Body of pancreas (tissue), 4 donors: ENCODE data around the gene ABHD16B. TPM values are rescaled to one million over a fixed set of nuclear protein-coding genes. Genes with fewer than 3 reads are reported as not detected.

Experiments used
- ATAC-seq: fragments of 150-250 bp; one replicate; pipeline ENCODE4 v1.9.1; 2016
- DNase-seq, 4 donors: peaks; one replicate each; pipeline ENCODE4 v3.0.0-alpha.2; 2019
- H3K27ac ChIP-seq, 4 donors: fragments of 200-600 bp; sonication (generic); 1 replicate in 3 of 4; 2 replicates in 1 of 4; pipeline versions ENCODE4 v1.5.1 to v1.6.1; 2016 to 2019; ENCODE audit warnings: mild to moderate bottlenecking in 1 of 4, mixed read lengths in 1 of 4, moderate library complexity in 1 of 4
- H3K27me3 ChIP-seq, 2 donors: fragments of 200-600 bp; sonication (generic); one replicate each; pipeline ENCODE4 v1.6.0; 2016; ENCODE audit warnings: mild to moderate bottlenecking in 1 of 2
- H3K36me3 ChIP-seq, 2 donors: fragments of 200-600 bp; sonication (generic); replicated peaks in 1 of 2; 2 replicates each; pipeline ENCODE4 v1.5.1; 2016; ENCODE audit warnings: low read depth in 2 of 2; ENCODE audit not compliant: insufficient read depth in 1 of 2
- H3K4me1 ChIP-seq: fragments of 200-600 bp; sonication (generic); one replicate; pipeline ENCODE4 v1.6.0; 2016
- H3K4me3 ChIP-seq, 2 donors: fragments of 200-600 bp; sonication (generic); 1 replicate in 1 of 2; 2 replicates in 1 of 2; pipeline ENCODE4 v1.5.1; 2016 to 2019
- H3K9me3 ChIP-seq, 3 donors: fragments of 200-600 bp; sonication (generic); 1 replicate in 2 of 3; 2 replicates in 1 of 3; pipeline ENCODE4 v1.5.1; 2016
- POLR2A ChIP-seq, 3 donors: fragments of 450-650 bp; IDR thresholded peaks; one replicate each; pipeline ENCODE4 v1.6.1; 2016; ENCODE audit warnings: antibody characterized with exemption in 3 of 3, mild to moderate bottlenecking in 2 of 3
- WGBS, 2 donors: methylation state at CpG; one replicate each; pipeline ENCODE4 v1.1.5; 2017; 5-methylcytosine and 5-hydroxymethylcytosine counted together
- intact Hi-C: fragments of 100-400 bp; cut with DNase I; formaldehyde crosslinking; loops from one replicate; pipeline ENCODE4 v1.15.1; 2023
- total RNA-seq, 2 donors: library from RNA; depleted of rRNA; stranded (reverse); fragments of >200 nt; gene quantifications; one replicate each; pipeline ENCODE4 v1.1.0, GENCODE V29; 2016
- TF ChIP-seq, protein P1 (sequence below), 7 experiments: fragments of 450-650 bp in 4 of 7; fragments of 200-600 bp in 3 of 7; sonication (generic) in 3 of 7; IDR thresholded peaks; one replicate each; pipeline ENCODE4 v1.5.1; 2016 to 2019; ENCODE audit warnings: antibody characterized with exemption in 7 of 7

Gene ABHD16B
- total RNA-seq, 2 donors from 2014 or later = not detected

DNA sequence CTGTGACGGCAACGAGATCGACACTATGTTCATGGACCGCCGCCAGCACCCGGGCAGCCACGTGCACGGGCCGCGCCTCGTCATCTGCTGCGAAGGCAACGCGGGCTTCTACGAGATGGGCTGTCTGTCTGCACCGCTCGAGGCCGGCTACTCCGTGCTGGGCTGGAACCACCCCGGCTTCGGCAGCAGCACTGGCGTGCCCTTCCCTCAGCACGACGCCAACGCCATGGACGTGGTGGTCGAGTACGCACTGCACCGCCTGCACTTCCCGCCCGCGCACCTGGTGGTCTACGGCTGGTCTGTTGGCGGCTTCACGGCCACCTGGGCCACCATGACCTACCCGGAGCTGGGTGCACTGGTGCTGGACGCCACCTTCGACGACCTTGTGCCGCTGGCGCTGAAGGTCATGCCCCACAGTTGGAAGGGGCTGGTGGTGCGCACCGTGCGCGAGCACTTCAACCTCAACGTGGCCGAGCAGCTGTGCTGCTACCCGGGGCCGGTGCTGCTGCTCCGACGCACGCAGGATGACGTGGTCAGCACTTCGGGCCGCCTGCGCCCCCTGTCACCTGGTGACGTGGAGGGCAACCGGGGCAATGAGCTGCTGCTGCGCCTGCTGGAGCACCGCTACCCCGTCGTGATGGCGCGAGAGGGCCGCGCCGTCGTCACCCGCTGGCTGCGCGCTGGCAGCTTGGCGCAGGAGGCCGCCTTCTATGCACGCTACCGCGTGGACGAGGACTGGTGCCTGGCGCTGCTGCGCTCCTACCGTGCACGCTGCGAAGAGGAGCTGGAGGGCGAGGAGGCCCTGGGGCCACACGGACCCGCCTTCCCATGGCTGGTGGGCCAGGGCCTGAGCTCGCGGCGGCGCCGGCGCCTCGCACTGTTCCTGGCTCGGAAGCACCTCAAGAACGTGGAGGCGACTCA, 943 bp downstream of the ABHD16B start:
- peaks cover 0 to 7% of the 10 kb centered on the region in 2 donors for H3K27me3 ChIP-seq
- DNase-seq (no peak), ATAC-seq (no peak)
- no peaks in the 10 kb centered on the region for H3K9me3 ChIP-seq
- peaks cover 0 to 2% of the 10 kb centered on the region in 2 donors for H3K36me3 ChIP-seq
- TF ChIP-seq POLR2A (IDR thresholded peaks at IDR 0.05) = no peak
- TF ChIP-seq, protein P1, sequence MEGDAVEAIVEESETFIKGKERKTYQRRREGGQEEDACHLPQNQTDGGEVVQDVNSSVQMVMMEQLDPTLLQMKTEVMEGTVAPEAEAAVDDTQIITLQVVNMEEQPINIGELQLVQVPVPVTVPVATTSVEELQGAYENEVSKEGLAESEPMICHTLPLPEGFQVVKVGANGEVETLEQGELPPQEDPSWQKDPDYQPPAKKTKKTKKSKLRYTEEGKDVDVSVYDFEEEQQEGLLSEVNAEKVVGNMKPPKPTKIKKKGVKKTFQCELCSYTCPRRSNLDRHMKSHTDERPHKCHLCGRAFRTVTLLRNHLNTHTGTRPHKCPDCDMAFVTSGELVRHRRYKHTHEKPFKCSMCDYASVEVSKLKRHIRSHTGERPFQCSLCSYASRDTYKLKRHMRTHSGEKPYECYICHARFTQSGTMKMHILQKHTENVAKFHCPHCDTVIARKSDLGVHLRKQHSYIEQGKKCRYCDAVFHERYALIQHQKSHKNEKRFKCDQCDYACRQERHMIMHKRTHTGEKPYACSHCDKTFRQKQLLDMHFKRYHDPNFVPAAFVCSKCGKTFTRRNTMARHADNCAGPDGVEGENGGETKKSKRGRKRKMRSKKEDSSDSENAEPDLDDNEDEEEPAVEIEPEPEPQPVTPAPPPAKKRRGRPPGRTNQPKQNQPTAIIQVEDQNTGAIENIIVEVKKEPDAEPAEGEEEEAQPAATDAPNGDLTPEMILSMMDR (IDR thresholded peaks at IDR 0.05) = no peak
- peaks cover 39% of the 10 kb centered on the region for H3K4me1 ChIP-seq
- H3K27ac ChIP-seq = no peak overlapping the region
- 94% methylated on average over 46 of the region's 95 CpGs; no CpG with 5 or more reads in 1 of the 2 donors for WGBS, 2 donors
- intact Hi-C loops = no loop called here
- H3K4me3 ChIP-seq = no peak overlapping the region

DNA sequence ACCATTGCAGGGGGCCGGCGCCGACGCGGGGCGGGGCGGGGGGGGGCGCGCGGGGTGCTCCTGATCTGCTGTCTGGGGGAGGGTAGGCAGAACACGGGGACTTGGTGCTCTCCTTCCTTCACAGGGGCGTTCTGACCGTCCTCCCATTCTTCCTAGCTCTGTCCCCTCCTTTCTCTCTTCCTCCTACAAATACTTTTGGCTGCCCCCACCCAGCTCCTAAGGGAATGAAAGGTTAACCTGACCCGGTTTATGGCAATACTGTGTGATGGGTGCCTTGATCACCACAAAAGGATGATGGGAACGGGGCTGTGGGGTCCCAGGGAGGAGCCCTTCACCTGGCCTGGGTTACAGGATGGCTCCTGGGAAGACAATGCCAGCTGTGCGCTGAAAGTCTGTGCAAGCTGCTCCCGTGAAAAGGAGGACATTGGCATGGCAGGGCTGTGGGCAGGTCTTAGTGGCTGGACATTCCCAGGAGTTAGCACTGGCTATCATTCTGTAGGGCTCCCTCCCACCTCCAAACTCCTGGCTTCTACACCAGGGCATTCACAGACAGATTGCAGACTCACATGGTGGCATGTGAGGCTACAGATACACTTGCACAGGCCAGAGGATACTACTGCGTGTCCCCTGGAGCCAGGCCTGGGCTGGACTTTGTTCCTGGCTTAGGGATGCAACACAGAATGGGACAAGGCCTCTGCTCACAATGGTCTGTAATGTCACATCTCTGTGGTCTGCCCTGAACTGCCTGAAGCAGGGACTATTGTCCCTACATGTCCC, 1.9 kb downstream of the ABHD16B start:
- no peak for TF ChIP-seq POLR2A (IDR thresholded peaks at IDR 0.05)
- TF ChIP-seq, protein P1 (IDR thresholded peaks at IDR 0.05) = no peak
- Histone ChIP-seq H3K27me3 (peaks cover 0 to 4% of the 10 kb centered on the region in 2 donors), H3K36me3 (peaks cover 0 to 2% of the 10 kb centered on the region in 2 donors), H3K27ac (peak overlapping the region; percentile 75 to 96 (median 89)), H3K4me3 (peak overlapping the region; percentile 57 to 62), H3K9me3 (no peaks in the 10 kb centered on the region), H3K4me1 (peaks cover 39% of the 10 kb centered on the region)
- intact Hi-C loops = no loop called here
- DNase-seq = no peak
- no peak for ATAC-seq
- WGBS, 2 donors = 65 to 70% methylated on average over 8 to 17 of the region's 18 CpGs

DNA sequence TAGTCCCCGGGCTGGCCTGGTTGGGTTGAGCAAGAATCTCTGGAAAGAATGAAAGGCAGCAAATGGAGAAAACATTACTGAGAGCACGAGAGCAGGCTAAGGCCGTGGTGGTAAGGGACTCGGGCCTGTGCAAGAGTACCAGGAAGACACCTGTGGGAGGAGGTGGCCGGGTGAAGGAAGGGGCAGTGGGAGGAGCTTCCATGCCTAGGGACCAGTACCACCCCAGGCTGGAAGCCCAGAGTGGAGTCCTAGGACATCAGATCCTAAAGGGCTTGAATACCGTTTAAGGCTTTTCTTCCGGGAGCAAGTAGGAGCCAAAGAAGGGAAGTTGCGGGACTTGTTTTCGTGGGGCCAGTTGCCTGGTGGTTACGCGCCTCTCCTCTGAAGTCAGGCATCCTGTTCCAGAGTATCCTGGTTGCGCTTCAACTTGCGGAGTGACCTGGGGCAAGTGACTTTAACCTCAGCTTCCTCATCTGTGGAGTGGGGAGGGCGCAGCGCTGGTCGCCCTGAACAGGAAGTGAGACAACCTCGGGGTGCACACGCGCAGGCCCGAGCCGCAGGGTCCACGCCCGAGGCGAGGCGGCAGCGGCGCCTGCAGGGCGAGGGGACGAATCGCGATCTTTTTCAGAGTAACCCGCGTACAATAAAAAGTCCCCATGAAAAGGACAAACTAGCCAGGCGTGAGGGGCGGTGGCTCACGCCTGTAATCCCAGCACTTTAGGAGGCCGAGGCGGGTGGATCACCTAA, 2.7 kb downstream of the ABHD16B start:
- no peaks in the 10 kb centered on the region for H3K9me3 ChIP-seq
- TF ChIP-seq, protein P1 (IDR thresholded peaks at IDR 0.05) = peak; percentile 26 to 81 (median 74)
- TF ChIP-seq POLR2A (IDR thresholded peaks at IDR 0.05) = no peak
- intact Hi-C loops = no loop called here
- peak overlapping the region; percentile 75 to 96 (median 89) for H3K27ac ChIP-seq
- 1 to 2% methylated on average over 28 to 38 of the region's 38 CpGs for WGBS, 2 donors
- H3K4me1 ChIP-seq = peaks cover 32% of the 10 kb centered on the region
- ATAC-seq (peak; percentile 72), DNase-seq (peak; percentile 79 to 90 (median 83))
- H3K4me3 ChIP-seq = peak overlapping the region; percentile 57 to 62
- H3K36me3 ChIP-seq = peaks cover 0 to 2% of the 10 kb centered on the region in 2 donors
- no peaks in the 10 kb centered on the region for H3K27me3 ChIP-seq

DNA sequence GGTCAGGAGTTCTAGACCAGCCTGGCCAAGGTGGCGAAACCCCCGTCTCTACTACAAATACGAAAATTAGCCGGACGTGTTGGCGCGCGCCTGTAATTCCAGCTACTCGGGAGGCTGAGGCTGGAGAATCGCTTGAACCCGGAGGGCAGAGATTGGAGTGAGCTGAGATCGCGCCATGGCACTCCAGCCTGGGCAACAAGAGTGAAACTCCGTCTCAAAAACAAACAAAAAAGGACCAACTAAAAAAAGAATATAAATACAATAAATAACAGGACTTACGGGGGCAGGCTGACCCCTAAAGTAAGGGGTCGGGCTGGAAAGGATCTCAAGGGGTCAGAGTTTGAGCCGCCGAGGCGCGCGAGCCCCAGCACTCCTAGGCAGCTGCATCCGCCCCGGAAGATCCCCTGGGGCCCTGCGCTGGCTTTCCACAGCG, 3.3 kb downstream of the ABHD16B start:
- H3K27ac ChIP-seq = peak overlapping the region; percentile 75 to 96 (median 89)
- ATAC-seq = no peak
- H3K9me3 ChIP-seq = no peaks in the 10 kb centered on the region
- intact Hi-C loops = no loop called here
- no peaks in the 10 kb centered on the region for H3K27me3 ChIP-seq
- H3K36me3 ChIP-seq = peaks cover 0 to 5% of the 10 kb centered on the region in 2 donors
- H3K4me1 ChIP-seq = peaks cover 27% of the 10 kb centered on the region
- TF ChIP-seq, protein P1 (IDR thresholded peaks at IDR 0.05) = peak in 1 of 7 experiments; percentile 10
- TF ChIP-seq POLR2A (IDR thresholded peaks at IDR 0.05) = no peak
- peak overlapping the region; percentile 57 to 62 for H3K4me3 ChIP-seq
- no peak for DNase-seq
- WGBS, 2 donors = 1% methylated on average over 25 of the region's 25 CpGs
